HEK293 (cell line): ENCODE data around the gene TEAD3.

Experiments
- ZNF121 ChIP-seq: fragments of 450-650 bp; formaldehyde crosslinking; IDR thresholded peaks from 2 replicates; pipeline ENCODE4 v1.5.1; 2016; ENCODE audit warnings: missing biosample characterization, missing genetic modification characterization
- ZNF174 ChIP-seq: fragments of 450-650 bp; formaldehyde crosslinking; IDR thresholded peaks from 2 replicates; pipeline ENCODE4 v1.5.0; 2017; ENCODE audit warnings: missing biosample characterization, mild to moderate bottlenecking, missing genetic modification characterization

GRCh38 chr6:35474131-35474941, 22.5 kb downstream of the TEAD3 start:
- TF ChIP-seq ZNF121 (tag by site-specific recombination) (no peak), ZNF174 (tag by site-specific recombination) (no peak)
